D721Med (cell line): Measurements from ENCODE around the gene MRPS25.

Experiments used
- DNase-seq: peaks from one replicate; pipeline ENCODE4 v3.0.0; 2011; ENCODE audit warnings: low spot score; ENCODE audit not compliant: insufficient read length
- FAIRE-seq: peaks from 2 replicates; lab custom pipeline; 2011; peaks lifted over from hg19 to GRCh38; lab: Jason Lieb, UNC
- TF ChIP-seq, protein P1 (sequence below): IDR thresholded peaks from 2 replicates; pipeline ENCODE4 v1.5.1; 2012; ENCODE audit warnings: mild to moderate bottlenecking, control low read depth; ENCODE audit not compliant: insufficient read depth; ENCODE audit errors: missing control alignments

The MRPS25 gene

DNA sequence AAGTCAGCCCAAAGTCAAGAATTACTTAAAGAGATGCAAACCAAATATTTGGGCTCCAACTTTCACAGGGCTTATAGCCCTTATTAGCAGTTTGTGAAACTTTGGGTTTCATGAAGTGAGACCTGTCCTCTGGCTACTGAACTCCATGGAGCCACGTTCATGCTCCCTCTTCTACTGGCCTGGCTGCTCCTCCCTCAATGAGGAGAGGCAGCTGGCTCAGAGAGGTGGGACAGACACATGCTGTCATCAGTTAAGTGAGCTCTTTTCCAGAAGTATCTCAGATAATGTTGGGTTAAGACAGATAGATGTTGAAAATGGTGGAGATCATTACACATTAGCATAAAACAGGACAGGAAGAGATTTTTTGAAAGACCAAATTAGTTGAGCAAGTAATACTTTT, 19.4 kb downstream of the MRPS25 start:
- no peak for DNase-seq
- TF ChIP-seq, protein P1, sequence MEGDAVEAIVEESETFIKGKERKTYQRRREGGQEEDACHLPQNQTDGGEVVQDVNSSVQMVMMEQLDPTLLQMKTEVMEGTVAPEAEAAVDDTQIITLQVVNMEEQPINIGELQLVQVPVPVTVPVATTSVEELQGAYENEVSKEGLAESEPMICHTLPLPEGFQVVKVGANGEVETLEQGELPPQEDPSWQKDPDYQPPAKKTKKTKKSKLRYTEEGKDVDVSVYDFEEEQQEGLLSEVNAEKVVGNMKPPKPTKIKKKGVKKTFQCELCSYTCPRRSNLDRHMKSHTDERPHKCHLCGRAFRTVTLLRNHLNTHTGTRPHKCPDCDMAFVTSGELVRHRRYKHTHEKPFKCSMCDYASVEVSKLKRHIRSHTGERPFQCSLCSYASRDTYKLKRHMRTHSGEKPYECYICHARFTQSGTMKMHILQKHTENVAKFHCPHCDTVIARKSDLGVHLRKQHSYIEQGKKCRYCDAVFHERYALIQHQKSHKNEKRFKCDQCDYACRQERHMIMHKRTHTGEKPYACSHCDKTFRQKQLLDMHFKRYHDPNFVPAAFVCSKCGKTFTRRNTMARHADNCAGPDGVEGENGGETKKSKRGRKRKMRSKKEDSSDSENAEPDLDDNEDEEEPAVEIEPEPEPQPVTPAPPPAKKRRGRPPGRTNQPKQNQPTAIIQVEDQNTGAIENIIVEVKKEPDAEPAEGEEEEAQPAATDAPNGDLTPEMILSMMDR = no peak
- no peak for FAIRE-seq

DNA sequence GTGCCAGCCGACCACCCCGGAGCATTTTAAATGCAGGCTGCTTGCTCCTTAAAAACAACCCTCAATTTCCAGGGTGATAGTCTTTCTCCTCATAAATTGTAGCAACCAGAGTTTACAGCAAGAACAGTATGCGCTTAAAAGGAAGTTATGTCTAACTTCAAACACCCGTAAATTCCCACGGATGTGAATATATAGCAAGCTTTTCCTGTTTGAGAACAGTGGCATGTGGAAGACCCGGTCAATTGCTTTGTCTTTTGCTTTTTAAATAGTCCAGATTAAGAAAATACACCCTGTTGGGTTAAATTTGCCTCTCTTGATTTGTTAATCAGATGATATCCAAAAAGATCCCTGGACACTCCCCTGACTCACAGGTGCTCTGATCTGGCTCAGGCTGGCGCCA, 20.8 kb downstream of the MRPS25 start:
- DNase-seq (no peak), FAIRE-seq (no peak)
- TF ChIP-seq, protein P1 = no peak

DNA sequence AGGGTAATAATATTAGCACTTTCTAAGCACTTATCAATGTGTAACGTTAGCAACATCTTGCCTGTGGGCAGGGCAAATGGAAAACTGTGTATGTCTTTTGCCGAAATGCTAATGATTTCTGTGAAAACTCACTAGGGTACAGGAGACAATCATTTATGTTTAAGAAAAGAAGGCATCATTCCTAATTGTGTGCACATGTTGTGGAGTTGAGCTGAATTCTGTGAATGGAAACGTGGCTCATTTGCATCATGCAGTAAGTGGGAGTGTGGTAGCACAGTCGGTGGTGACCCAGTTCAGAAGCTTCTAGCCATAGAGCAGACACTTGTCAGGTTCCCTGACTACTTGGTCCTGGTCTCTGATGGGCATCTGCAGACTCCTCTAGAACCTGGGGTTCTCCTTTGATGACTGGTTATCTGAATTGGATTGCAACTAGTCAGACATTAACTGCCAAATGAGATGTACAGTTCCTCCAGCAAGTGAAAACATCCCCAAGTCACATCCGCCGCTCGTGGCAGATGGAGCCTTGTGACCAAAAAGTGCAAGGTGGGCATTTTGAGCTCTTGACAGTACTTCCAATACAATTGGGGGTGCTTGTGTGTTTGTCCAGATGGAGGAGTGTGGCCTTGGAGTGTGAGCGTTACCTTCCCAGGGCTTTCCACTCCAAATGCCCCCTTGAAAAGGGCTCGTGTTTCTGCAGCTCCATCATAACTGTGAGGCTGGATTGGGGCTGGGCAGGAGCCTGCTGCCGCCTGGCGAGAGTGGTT, 21.5 kb downstream of the MRPS25 start:
- TF ChIP-seq, protein P1 = no peak
- FAIRE-seq = no peak

DNA sequence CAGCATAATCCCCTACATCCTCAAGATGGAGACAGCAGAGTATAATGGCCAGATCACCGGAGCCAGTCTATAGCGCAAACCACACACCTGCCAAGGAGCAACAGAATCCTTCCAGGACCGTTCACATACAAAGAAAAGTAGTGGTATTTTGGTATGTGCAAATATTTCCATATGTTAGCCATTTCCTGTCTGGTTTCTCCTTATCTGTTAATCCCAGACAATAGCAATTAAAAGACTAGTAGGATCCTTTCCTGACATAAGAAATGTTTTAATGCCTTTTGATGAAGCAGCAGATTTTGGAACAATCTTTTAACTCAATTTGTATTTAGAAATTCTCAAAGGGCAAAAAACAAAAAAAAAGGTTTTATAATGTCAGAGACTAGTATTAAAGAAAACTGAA, 22.2 kb downstream of the MRPS25 start:
- TF ChIP-seq, protein P1 = no peak
- DNase-seq (no peak), FAIRE-seq (no peak)

More for the DNA sequence above, 21.5 kb downstream of the MRPS25 start:
- no peak for DNase-seq

DNA sequence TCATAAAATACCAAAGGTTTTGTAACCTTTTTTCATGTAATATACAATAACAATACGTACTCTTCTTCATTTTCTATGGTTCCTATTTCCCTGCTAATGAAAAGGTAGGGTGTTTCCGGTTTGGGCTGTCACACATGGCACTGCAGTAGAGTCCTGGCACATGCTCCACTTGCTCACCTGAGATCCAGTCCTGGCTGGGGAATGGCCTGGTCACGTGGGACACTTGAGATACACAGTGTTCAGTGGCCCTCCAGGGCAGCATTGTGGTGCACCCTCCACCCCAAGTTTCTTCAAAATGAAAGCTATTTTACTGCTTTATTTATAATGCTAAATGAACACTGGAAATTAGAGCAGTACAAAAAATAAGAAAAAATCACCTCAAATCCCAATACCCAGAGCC, 23.2 kb downstream of the MRPS25 start:
- TF ChIP-seq, protein P1 = no peak
- DNase-seq (no peak), FAIRE-seq (no peak)

DNA sequence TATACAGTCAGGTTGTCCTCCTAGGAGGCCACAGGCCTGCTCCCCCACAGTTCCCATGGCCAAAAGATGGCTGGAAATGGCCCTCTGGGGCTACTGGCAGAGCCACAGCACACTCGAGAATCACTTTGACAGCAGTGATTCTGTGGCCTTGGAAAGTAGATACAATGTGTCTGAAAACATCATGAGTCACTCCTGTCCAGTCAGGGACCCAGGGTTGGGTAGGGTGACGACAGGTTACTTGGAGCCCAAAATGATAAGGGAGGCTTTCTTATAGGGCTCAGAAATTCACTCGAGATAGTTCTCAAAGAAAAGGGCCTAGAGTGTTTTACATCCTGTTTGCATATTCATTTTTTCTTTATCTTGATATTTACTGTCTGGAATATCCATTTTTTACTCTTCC, 24.3 kb downstream of the MRPS25 start:
- DNase-seq (no peak), FAIRE-seq (no peak)
- TF ChIP-seq, protein P1 = no peak

DNA sequence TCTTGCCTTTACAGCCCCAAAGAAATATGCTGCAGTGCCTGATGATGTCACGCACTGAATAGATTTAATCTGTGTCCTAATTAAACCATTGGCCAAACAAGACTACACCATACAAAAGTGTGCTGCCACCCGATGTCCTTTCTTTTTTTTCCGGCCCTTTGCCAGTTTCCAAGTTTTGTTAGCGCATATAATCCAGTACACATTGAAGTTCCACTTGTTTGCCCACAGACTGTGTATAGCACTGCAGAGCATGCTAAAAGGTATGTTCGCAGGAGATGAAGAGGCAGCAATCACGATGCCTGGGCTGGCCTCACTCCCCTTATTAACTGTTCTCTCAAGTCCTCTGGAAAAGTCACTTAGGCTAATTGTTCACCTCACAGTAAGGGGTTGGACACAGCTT, 26.8 kb downstream of the MRPS25 start:
- TF ChIP-seq, protein P1 = no peak
- FAIRE-seq (no peak), DNase-seq (no peak)
